Natural killer cell (primary cell): Measurements from ENCODE around the gene ZNF300. TPM values are rescaled to one million over a fixed set of nuclear protein-coding genes. Genes with fewer than 3 reads are reported as not detected.
"Not testable (repeated sequence)": the region's sequence is repeated elsewhere in the genome, so short reads cannot be mapped to it uniquely, and the experiment has no call there.

ENCODE experiments used
- ATAC-seq, 3 donors: fragments of 150-1000 bp in 2 of 3; fragments of 200-7000 bp in 1 of 3; cut with Tn5 transposase; 1 replicate in 1 of 3; 2 replicates in 2 of 3; pipeline ENCODE4 v1.10.0; 2021; ENCODE audit warnings: mild to moderate bottlenecking in 2 of 3, moderate library complexity in 2 of 3
- DNase-seq, 2 donors: peaks; one replicate each; pipeline versions ENCODE4 v3.0.0 to v3.0.0-alpha.2; 2013 to 2021; ENCODE audit warnings: mixed read lengths in 1 of 2
- H3K27ac ChIP-seq: one replicate; pipeline ENCODE4 v1.5.1; 2013; ENCODE audit warnings: mild to moderate bottlenecking, low read length
- H3K27me3 ChIP-seq: one replicate; pipeline ENCODE4 v1.6.1; 2013; ENCODE audit warnings: low read length; ENCODE audit not compliant: control insufficient read depth, insufficient read depth
- H3K36me3 ChIP-seq: one replicate; pipeline ENCODE4 v1.6.1; 2013; ENCODE audit warnings: low read length; ENCODE audit not compliant: control insufficient read depth, insufficient read depth
- H3K4me1 ChIP-seq: one replicate; pipeline ENCODE4 v1.6.1; 2013; ENCODE audit warnings: low read length; ENCODE audit not compliant: control insufficient read depth, insufficient read depth
- H3K4me3 ChIP-seq: one replicate; pipeline ENCODE4 v1.5.1; 2013; ENCODE audit warnings: low read length
- H3K9me3 ChIP-seq: one replicate; pipeline ENCODE4 v1.6.1; 2013; ENCODE audit warnings: low read length; ENCODE audit not compliant: control insufficient read depth, insufficient read depth
- H3K27ac Mint-ChIP-seq, 2 donors: one replicate each; pipeline ENCODE4 v1.8.0; 2022; ENCODE audit warnings: mild to moderate bottlenecking in 2 of 2, mixed read lengths in 2 of 2, moderate library complexity in 1 of 2
- H3K27me3 Mint-ChIP-seq, 2 donors: one replicate each; pipeline ENCODE4 v1.8.0; 2022; ENCODE audit warnings: low read depth in 2 of 2, mixed read lengths in 2 of 2
- H3K36me3 Mint-ChIP-seq: one replicate; pipeline ENCODE4 v1.8.0; 2022; ENCODE audit warnings: mixed read lengths
- H3K4me1 Mint-ChIP-seq, 2 donors: one replicate each; pipeline ENCODE4 v1.8.0; 2022; ENCODE audit warnings: mixed read lengths in 2 of 2
- H3K4me3 Mint-ChIP-seq: one replicate; pipeline ENCODE4 v1.8.0; 2022; ENCODE audit warnings: mild to moderate bottlenecking, moderate library complexity, mixed read lengths
- H3K9me3 Mint-ChIP-seq, 2 donors: one replicate each; pipeline ENCODE4 v1.8.0; 2022; ENCODE audit warnings: mixed read lengths in 2 of 2
- CTCF ChIP-seq: fragments of 200-600 bp; IDR thresholded peaks from one replicate; pipeline ENCODE4 v1.8.0; 2022; ENCODE audit warnings: antibody characterized with exemption
- WGBS: methylation state at CpG from one replicate; pipeline ENCODE4 v1.1.7; 2013; ENCODE audit warnings: missing lambda C conversion rate; ENCODE audit not compliant: insufficient coverage; 5-methylcytosine and 5-hydroxymethylcytosine counted together
- intact Hi-C: fragments of 100-400 bp; cut with micrococcal nuclease; formaldehyde crosslinking; loops from one replicate; pipeline ENCODE4 v1.14.2; 2022
- total RNA-seq, 4 donors: library from RNA; stranded (reverse); fragments of 120-200 nt in 1 of 4; gene quantifications; one replicate each; pipeline versions ENCODE4 v1.2.3 to v1.2.4, GENCODE V29; 2013 to 2022

Gene ZNF300
- total RNA-seq, 3 donors from 2014 or later (not counting 1 experiment from before 2014, with no cell fraction given), result 5.8 to 9.9 (median 6.2) TPM

- Histone ChIP-seq H3K36me3 (no peaks in the 10 kb centered on the region), H3K4me3 (no peak overlapping the region), H3K9me3 (no peaks in the 10 kb centered on the region), H3K27ac (no peak overlapping the region), H3K4me1 (peaks cover 10% of the 10 kb centered on the region), H3K27me3 (no peaks in the 10 kb centered on the region)
- ATAC-seq (no peak), DNase-seq (no peak)
- Mint-ChIP-seq H3K9me3 (no peaks in the 10 kb centered on the region), H3K27me3 (no peaks in the 10 kb centered on the region), H3K4me3 (no peak overlapping the region), H3K27ac (no peak overlapping the region), H3K4me1 (peaks cover 5 to 19% of the 10 kb centered on the region in 2 donors), H3K36me3 (no peaks in the 10 kb centered on the region)
- intact Hi-C loops, result loop anchor here (5.0 kb wide), 2 partner anchors 46 to 66 kb away; no protein-coding TSS in a partner anchor
- WGBS, result 91% methylated on average over 4 of the region's 4 CpGs
- TF ChIP-seq CTCF, result no peak
Measured at GRCh38 chr5:150848271-150848670, 56.5 kb downstream of the ZNF300 start.

DNA sequence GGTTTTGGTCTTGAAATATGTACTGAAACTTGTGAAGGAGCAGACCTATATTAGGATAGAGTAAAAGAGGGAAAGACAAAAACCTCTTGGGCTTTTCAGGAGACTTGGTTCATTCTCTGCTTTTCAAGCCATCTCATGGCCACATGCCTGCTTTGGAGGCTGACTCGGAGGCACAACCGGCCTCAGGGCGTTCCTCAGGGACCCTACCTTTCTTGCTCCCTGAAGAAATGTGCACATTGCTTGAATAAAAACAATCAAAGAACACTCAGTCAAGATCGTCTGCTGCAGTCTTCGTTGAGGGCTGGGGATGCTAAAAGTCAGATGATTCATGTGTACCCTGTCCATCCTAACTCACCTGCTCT lies 57.5 kb downstream of the ZNF300 start:
- no peak overlapping the region for H3K4me3 ChIP-seq
- whole genome bisulfite sequencing, result 60% methylated on average over 5 of the region's 5 CpGs
- ATAC-seq (no peak), DNase-seq (peak in 1 of 2 donors; percentile 5)
- no peaks in the 10 kb centered on the region for H3K27me3 ChIP-seq
- Mint-ChIP-seq H3K27me3 (no peaks in the 10 kb centered on the region), H3K4me1 (peaks cover 5 to 19% of the 10 kb centered on the region in 2 donors), H3K36me3 (no peaks in the 10 kb centered on the region), H3K27ac (peak overlapping the region; percentile 78 to 88), H3K9me3 (no peaks in the 10 kb centered on the region), H3K4me3 (peak overlapping the region; percentile 86)
- TF ChIP-seq CTCF, result no peak
- H3K36me3 ChIP-seq, result no peaks in the 10 kb centered on the region
- H3K27ac ChIP-seq, result no peak overlapping the region
- H3K4me1 ChIP-seq, result peaks cover 10% of the 10 kb centered on the region
- intact Hi-C loops, result loop anchor here (1.0 to 5.0 kb wide), 5 partner anchors 45 to 389 kb away; no protein-coding TSS in a partner anchor
- no peaks in the 10 kb centered on the region for H3K9me3 ChIP-seq

- Mint-ChIP-seq H3K27me3 (no peaks in the 10 kb centered on the region), H3K4me1 (peaks cover 5 to 19% of the 10 kb centered on the region in 2 donors), H3K4me3 (peak overlapping the region; percentile 86), H3K27ac (peak overlapping the region; percentile 78 to 88), H3K36me3 (no peaks in the 10 kb centered on the region), H3K9me3 (no peaks in the 10 kb centered on the region)
- H3K4me1 ChIP-seq, result peaks cover 10% of the 10 kb centered on the region
- DNase-seq (peak in 1 of 2 donors; percentile 92), ATAC-seq (peak; percentile 93 to 98 (median 95))
- intact Hi-C loops, result loop anchor here (1.0 to 5.0 kb wide), 5 partner anchors 44 to 388 kb away; no protein-coding TSS in a partner anchor
- no peaks in the 10 kb centered on the region for H3K27me3 ChIP-seq
- peak; percentile 72 for TF ChIP-seq CTCF
- H3K27ac ChIP-seq, result peak overlapping the region; percentile 54
- 5% methylated on average over 22 of the region's 22 CpGs for WGBS
- H3K36me3 ChIP-seq, result no peaks in the 10 kb centered on the region
- H3K9me3 ChIP-seq, result no peaks in the 10 kb centered on the region
- peak overlapping the region; percentile 24 for H3K4me3 ChIP-seq
Measured at GRCh38 chr5:150846654-150847333, 58.0 kb downstream of the ZNF300 start.

DNA sequence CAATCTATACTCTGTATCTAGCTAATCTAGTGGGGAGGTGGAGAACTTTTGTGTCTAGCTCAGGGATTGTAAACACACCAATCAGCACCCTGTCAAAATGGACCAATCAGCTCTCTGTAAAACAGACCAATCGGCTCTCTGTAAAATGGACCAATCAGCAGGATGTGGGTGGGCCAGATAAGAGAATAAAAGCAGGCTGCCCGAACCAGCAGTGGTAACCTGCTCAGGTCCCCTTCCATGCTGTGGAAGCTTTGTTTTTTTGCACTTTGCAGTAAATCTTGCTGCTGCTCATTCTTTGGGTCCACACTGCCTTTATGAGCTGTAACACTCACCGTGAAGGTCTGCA lies 58.5 kb downstream of the ZNF300 start, which contains the start of gene IRGM:
TSS of gene IRGM (plus strand) at position 214 of the 346 bp plus-strand sequence. CDS start 1,603 bp downstream, outside the sequence.
- not testable (repeated sequence) for H3K9me3 ChIP-seq, H3K36me3 ChIP-seq, DNase-seq, H3K27me3 Mint-ChIP-seq, H3K27me3 ChIP-seq, H3K9me3 Mint-ChIP-seq, H3K36me3 Mint-ChIP-seq
- WGBS, result 30% methylated on average over 3 of the region's 3 CpGs
- intact Hi-C loops, result loop anchor here (2.0 to 5.0 kb wide), 3 partner anchors 44 to 387 kb away; no protein-coding TSS in a partner anchor
- peaks cover 10% of the 10 kb centered on the region for H3K4me1 ChIP-seq
- H3K4me3 ChIP-seq, result peak within 1 kb of the TSS; percentile 24
- peak within 1 kb of the TSS; percentile 78 to 88 for H3K27ac Mint-ChIP-seq
- peak within 1 kb of the TSS; percentile 86 for H3K4me3 Mint-ChIP-seq
- H3K27ac ChIP-seq, result peak within 1 kb of the TSS; percentile 54
- peaks cover 5 to 19% of the 10 kb centered on the region in 2 donors for H3K4me1 Mint-ChIP-seq
- peak in 1 of 3 donors; percentile 14 for ATAC-seq

DNA sequence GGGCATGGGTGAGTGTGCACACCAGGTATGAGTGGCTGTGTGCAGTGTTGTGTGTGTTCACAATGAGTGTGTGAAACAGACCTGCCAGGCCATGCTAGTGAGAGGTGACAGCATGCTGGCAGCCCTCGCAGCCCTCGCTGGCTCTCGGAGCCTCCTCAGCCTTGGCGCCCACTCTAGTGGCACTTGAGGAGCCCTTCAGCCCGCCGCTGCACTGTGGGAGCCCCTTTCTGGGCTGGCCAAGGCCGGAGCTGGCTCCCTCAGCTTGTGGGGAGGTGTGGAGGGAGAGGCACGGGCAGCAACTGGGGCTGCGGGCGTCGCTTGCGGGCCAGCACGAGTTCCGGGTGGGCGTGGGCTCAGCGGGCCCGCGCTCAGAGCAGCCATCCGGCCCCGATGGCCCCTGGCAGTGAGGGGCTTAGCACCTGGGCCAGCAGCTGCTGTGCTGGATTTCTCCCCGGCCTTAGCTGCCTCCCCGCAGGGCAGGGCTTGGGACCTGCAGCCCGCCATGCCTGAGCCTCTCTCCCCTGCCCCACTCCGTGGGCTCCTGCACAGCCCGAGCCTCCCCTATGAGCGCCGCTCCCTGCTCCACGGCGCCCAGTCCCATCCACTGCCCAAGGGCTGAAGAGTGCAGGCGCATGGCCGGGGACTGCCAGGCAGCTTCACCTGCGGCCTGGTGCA lies 59.5 kb downstream of the ZNF300 start:
- not testable (repeated sequence) for H3K27me3 Mint-ChIP-seq, H3K4me3 Mint-ChIP-seq, H3K27ac ChIP-seq, H3K9me3 ChIP-seq, H3K9me3 Mint-ChIP-seq, H3K36me3 ChIP-seq, H3K36me3 Mint-ChIP-seq, H3K27ac Mint-ChIP-seq, H3K4me3 ChIP-seq, H3K27me3 ChIP-seq, DNase-seq, ATAC-seq
- intact Hi-C loops, result loop anchor here (5.0 kb wide), 2 partner anchors 43 to 63 kb away; no protein-coding TSS in a partner anchor
- peaks cover 5 to 19% of the 10 kb centered on the region in 2 donors for H3K4me1 Mint-ChIP-seq
- H3K4me1 ChIP-seq, result peaks cover 10% of the 10 kb centered on the region
- WGBS, result 97% methylated on average over 32 of the region's 32 CpGs
